Epithelial cell of umbilical artery (primary cell): ENCODE data around the gene GSG1L. TPM values are rescaled to one million over a fixed set of nuclear protein-coding genes. Genes with fewer than 3 reads are reported as not detected.

Experiments used
- total RNA-seq: library from RNA; depleted of rRNA; stranded (reverse); fragments of >200 nt; gene quantifications from 2 replicates; pipeline ENCODE4 v1.2.3, GENCODE V29; 2014

Gene GSG1L
- total RNA-seq, result not detected in 2 replicates

GRCh38 chr16:28063591-28064061 lies at the start of gene GSG1L:
GSG1L (minus strand) TSS chr16:28063714; CDS start chr16:28063424, 290 bp downstream.

Other genes starting within 250 kb of the GSG1L start
- gene XPO6, start 148.3 kb upstream of the GSG1L start, total RNA-seq, result 59.7 and 62.4 TPM in 2 replicates
- 0.15 and 0.32 TPM in 2 replicates for gene SBK1, start 228.8 kb upstream of the GSG1L start, total RNA-seq